SK-N-SH treated with all-trans-retinoic acid at 6 μM for 48 hours (cell line): ENCODE measurements around the gene LY9.

ENCODE experiments used
- ATAC-seq: fragments of 200-7000 bp; cut with Tn5 transposase; 3 replicates; pipeline ENCODE4 v1.9.1; 2020; ENCODE audit warnings: mild to moderate bottlenecking, moderate library complexity
- BACH2 ChIP-seq: fragments of 250-450 bp; sonication (Bioruptor Pico); IDR thresholded peaks from 2 replicates; pipeline ENCODE4 v1.9.0; 2021; ENCODE audit warnings: mild to moderate bottlenecking, borderline replicate concordance
- CREB5 ChIP-seq: fragments of 250-450 bp; sonication (Bioruptor Pico); IDR thresholded peaks from 2 replicates; pipeline ENCODE4 v1.5.1; 2020; ENCODE audit warnings: low read depth, mild to moderate bottlenecking, moderate library complexity
- CSDC2 ChIP-seq: fragments of 250-450 bp; sonication (Bioruptor Pico); IDR thresholded peaks from 2 replicates; pipeline ENCODE4 v1.5.0; 2020; ENCODE audit warnings: mild to moderate bottlenecking, moderate library complexity
- CSRNP3 ChIP-seq: fragments of 250-450 bp; sonication (Bioruptor Pico); IDR thresholded peaks from 2 replicates; pipeline ENCODE4 v1.5.1; 2021; ENCODE audit warnings: mild to moderate bottlenecking, moderate library complexity
- ESRRG ChIP-seq: fragments of 250-450 bp; sonication (Bioruptor Pico); IDR thresholded peaks from 2 replicates; pipeline ENCODE4 v1.6.1; 2021; ENCODE audit warnings: mild to moderate bottlenecking
- GLIS3 ChIP-seq: fragments of 250-450 bp; sonication (Bioruptor Pico); IDR thresholded peaks from 2 replicates; pipeline ENCODE4 v1.5.0; 2020; ENCODE audit warnings: mild to moderate bottlenecking, moderate library complexity
- ISL1 ChIP-seq: fragments of 250-450 bp; sonication (Bioruptor Pico); IDR thresholded peaks from 2 replicates; pipeline ENCODE4 v2.1.2; 2022; ENCODE audit warnings: mild to moderate bottlenecking, moderate library complexity
- OSR1 ChIP-seq: fragments of 250-450 bp; sonication (Bioruptor Pico); IDR thresholded peaks from 2 replicates; pipeline ENCODE4 v1.8.0; 2022; ENCODE audit warnings: moderate library complexity, mild to moderate bottlenecking, inconsistent platforms
- PATZ1 ChIP-seq: fragments of 250-450 bp; sonication (Bioruptor Pico); IDR thresholded peaks from 2 replicates; pipeline ENCODE4 v1.8.0; 2020; ENCODE audit warnings: mild to moderate bottlenecking, moderate library complexity, borderline replicate concordance
- POU6F1 ChIP-seq: fragments of 250-450 bp; sonication (Bioruptor Pico); IDR thresholded peaks from 2 replicates; pipeline ENCODE4 v1.8.0; 2021; ENCODE audit warnings: low read depth, mild to moderate bottlenecking, moderate library complexity, borderline replicate concordance
- RARB ChIP-seq: fragments of 250-450 bp; sonication (Bioruptor Pico); IDR thresholded peaks from 2 replicates; pipeline ENCODE4 v1.8.0; 2021; ENCODE audit warnings: mild to moderate bottlenecking, moderate library complexity
- SNAI2 ChIP-seq: fragments of 250-450 bp; sonication (Bioruptor Pico); IDR thresholded peaks from 2 replicates; pipeline ENCODE4 v1.5.0; 2020; ENCODE audit warnings: mild to moderate bottlenecking, moderate library complexity
- TCF4 ChIP-seq: fragments of 250-450 bp; sonication (Bioruptor Pico); IDR thresholded peaks from 2 replicates; pipeline ENCODE4 v1.8.0; 2021; ENCODE audit warnings: mild to moderate bottlenecking, moderate library complexity, borderline replicate concordance
- TOX ChIP-seq: fragments of 250-450 bp; sonication (Bioruptor Pico); IDR thresholded peaks from 2 replicates; pipeline ENCODE4 v1.8.0; 2021; ENCODE audit warnings: mild to moderate bottlenecking, moderate library complexity, borderline replicate concordance
- TSHZ2 ChIP-seq: fragments of 250-450 bp; sonication (Bioruptor Pico); IDR thresholded peaks from 2 replicates; pipeline ENCODE4 v1.5.0; 2020; ENCODE audit warnings: mild to moderate bottlenecking, moderate library complexity
- ZC3H10 ChIP-seq: fragments of 250-450 bp; sonication (Bioruptor Pico); IDR thresholded peaks from 2 replicates; pipeline ENCODE4 v1.5.1; 2021; ENCODE audit warnings: mild to moderate bottlenecking, moderate library complexity
- ZFP3 ChIP-seq: fragments of 250-450 bp; sonication (Bioruptor Pico); IDR thresholded peaks from 2 replicates; pipeline ENCODE4 v1.5.0; 2020; ENCODE audit warnings: mild to moderate bottlenecking, moderate library complexity
- ZNF70 ChIP-seq: fragments of 450-650 bp; formaldehyde crosslinking; IDR thresholded peaks from 2 replicates; pipeline ENCODE4 v1.5.0; 2020; ENCODE audit warnings: mild to moderate bottlenecking, moderate library complexity
- ZNF8 ChIP-seq: fragments of 450-650 bp; formaldehyde crosslinking; IDR thresholded peaks from 2 replicates; pipeline ENCODE4 v1.5.0; 2020; ENCODE audit warnings: mild to moderate bottlenecking, moderate library complexity

The LY9 gene

GRCh38 chr1:160810486-160810885, 14.5 kb downstream of the LY9 start (continued):
- TF ChIP-seq TSHZ2 (no peak), BACH2 (CRISPR knock-in tag) (no peak)
- TF ChIP-seq, all 23 proteins: peak for 0

GRCh38 chr1:160811147-160811546, 15.2 kb downstream of the LY9 start:
- no peak for ATAC-seq
- TF ChIP-seq CSRNP3 (CRISPR knock-in tag) (no peak), ZC3H10 (no peak), POU6F1 (no peak), ZFP3 (no peak), SNAI2 (CRISPR knock-in tag) (no peak), ISL1 (CRISPR knock-in tag) (no peak), TSHZ2 (no peak)

GRCh38 chr1:160813215-160813614, 17.2 kb downstream of the LY9 start:
- no peak for ATAC-seq

More at GRCh38 chr1:160813215-160813614, 17.2 kb downstream of the LY9 start:
- TF ChIP-seq POU6F1 (no peak), ISL1 (CRISPR knock-in tag) (no peak), TOX (CRISPR knock-in tag) (no peak), ESRRG (CRISPR knock-in tag) (no peak), OSR1 (CRISPR knock-in tag) (no peak), RARB (no peak), TCF4 (CRISPR knock-in tag) (no peak), CSDC2 (no peak), GLIS3 (CRISPR knock-in tag) (no peak), ZC3H10 (no peak), ZNF70 (CRISPR knock-in tag) (no peak), CREB5 (CRISPR knock-in tag) (no peak), PATZ1 (CRISPR knock-in tag) (no peak), SNAI2 (CRISPR knock-in tag) (no peak), ZNF8 (CRISPR knock-in tag) (no peak)
